AG04450 (cell line): ENCODE results near the gene BNC2. TPM values are rescaled to one million over a fixed set of nuclear protein-coding genes. Genes with fewer than 3 reads are reported as not detected.

Experiments used
- CTCF ChIA-PET: fragments of 300-600, 350-600 bp; formaldehyde crosslinking; extraction: SDS; loops from one replicate; lab custom pipeline; 2022; ENCODE audit warnings: antibody characterized with exemption, inconsistent platforms; lab: Charles Lee
- POLR2A ChIA-PET: fragments of 350-600 bp; formaldehyde crosslinking; extraction: SDS; loops from one replicate; lab custom pipeline; 2021; ENCODE audit warnings: antibody characterized with exemption, inconsistent platforms; lab: Yijun Ruan, JAX
- DNase-seq: peaks from one replicate; pipeline ENCODE4 v3.0.0-alpha.2; 2011; ENCODE audit warnings: low read depth, low spot score
- H3K27ac ChIP-seq: one replicate; pipeline ENCODE4 v1.5.1; 2012; ENCODE audit warnings: low read depth, low read length, control low read depth
- H3K27me3 ChIP-seq: one replicate; pipeline ENCODE4 v1.6.0; 2012; ENCODE audit warnings: low read length; ENCODE audit not compliant: control insufficient read depth, insufficient read depth
- H3K4me3 ChIP-seq: 2 replicates; pipeline ENCODE4 v1.5.1; 2011; ENCODE audit warnings: mild to moderate bottlenecking, low read depth, low read length, control low read depth
- H3K9me3 ChIP-seq: 2 replicates; pipeline ENCODE4 v1.5.1; 2012; ENCODE audit warnings: low read length; ENCODE audit not compliant: control insufficient read depth, insufficient read depth
- polyA plus RNA-seq: library from polyadenylated mRNA; depleted of rRNA; stranded (reverse); fragments of >200 nt; gene quantifications from 2 replicates; pipeline ENCODE4 v1.2.3, GENCODE V29; 2011
- TF ChIP-seq, protein P1 (sequence below): IDR thresholded peaks from 2 replicates; pipeline ENCODE4 v1.5.1; 2011; ENCODE audit warnings: low read depth, low read length, control low read depth, inconsistent platforms

Gene BNC2
- polyA plus RNA-seq, 1 experiment, result 49.0 TPM

DNA sequence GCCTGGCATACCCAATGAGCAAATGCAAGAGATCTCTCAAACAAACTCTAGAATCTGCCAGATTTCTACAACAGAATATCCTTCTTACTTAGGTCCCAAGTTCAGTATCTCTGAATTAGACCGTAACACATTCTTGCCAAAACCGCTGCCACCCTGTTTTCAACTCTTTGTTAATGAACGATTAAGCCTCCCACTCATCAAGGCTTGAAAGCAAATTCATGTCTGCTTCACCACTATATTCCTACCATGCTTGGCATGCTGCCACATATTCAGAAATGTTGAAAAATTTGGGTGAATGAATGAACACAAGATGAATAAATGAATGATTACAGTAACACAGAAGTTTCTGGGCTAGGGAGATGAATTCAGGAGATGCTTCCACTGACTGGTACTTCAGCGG lies 119.9 kb downstream of the BNC2 start:
- ChIA-PET POLR2A (no interaction called here), CTCF (interaction anchor here (0.5 kb wide), 1 partner anchor 178 kb away, joined by 3 read pairs; no protein-coding TSS in a partner anchor)
- TF ChIP-seq, protein P1, sequence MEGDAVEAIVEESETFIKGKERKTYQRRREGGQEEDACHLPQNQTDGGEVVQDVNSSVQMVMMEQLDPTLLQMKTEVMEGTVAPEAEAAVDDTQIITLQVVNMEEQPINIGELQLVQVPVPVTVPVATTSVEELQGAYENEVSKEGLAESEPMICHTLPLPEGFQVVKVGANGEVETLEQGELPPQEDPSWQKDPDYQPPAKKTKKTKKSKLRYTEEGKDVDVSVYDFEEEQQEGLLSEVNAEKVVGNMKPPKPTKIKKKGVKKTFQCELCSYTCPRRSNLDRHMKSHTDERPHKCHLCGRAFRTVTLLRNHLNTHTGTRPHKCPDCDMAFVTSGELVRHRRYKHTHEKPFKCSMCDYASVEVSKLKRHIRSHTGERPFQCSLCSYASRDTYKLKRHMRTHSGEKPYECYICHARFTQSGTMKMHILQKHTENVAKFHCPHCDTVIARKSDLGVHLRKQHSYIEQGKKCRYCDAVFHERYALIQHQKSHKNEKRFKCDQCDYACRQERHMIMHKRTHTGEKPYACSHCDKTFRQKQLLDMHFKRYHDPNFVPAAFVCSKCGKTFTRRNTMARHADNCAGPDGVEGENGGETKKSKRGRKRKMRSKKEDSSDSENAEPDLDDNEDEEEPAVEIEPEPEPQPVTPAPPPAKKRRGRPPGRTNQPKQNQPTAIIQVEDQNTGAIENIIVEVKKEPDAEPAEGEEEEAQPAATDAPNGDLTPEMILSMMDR, result no peak
- no peak for DNase-seq
- Histone ChIP-seq H3K27ac (no peak overlapping the region), H3K9me3 (no peaks in the 10 kb centered on the region), H3K4me3 (no peak overlapping the region), H3K27me3 (no peaks in the 10 kb centered on the region)

GRCh38 chr9:16745359-16745758 lies 125.1 kb downstream of the BNC2 start:
- Histone ChIP-seq H3K27ac (no peak overlapping the region), H3K9me3 (no peaks in the 10 kb centered on the region), H3K4me3 (no peak overlapping the region), H3K27me3 (no peaks in the 10 kb centered on the region)
- TF ChIP-seq, protein P1, result no peak
- DNase-seq, result no peak
- ChIA-PET CTCF (no interaction called here), POLR2A (no interaction called here)

- no peaks in the 10 kb centered on the region for H3K9me3 ChIP-seq
- ChIA-PET POLR2A (no interaction called here), CTCF (no interaction called here)
- no peak overlapping the region for H3K27ac ChIP-seq
- no peaks in the 10 kb centered on the region for H3K27me3 ChIP-seq
- H3K4me3 ChIP-seq, result no peak overlapping the region
- DNase-seq, result no peak
- TF ChIP-seq, protein P1, result no peak
Observed at GRCh38 chr9:16744394-16744793, 126.1 kb downstream of the BNC2 start.

GRCh38 chr9:16743375-16743774 lies 127.1 kb downstream of the BNC2 start:
- TF ChIP-seq, protein P1, result no peak
- DNase-seq, result no peak
- CTCF ChIA-PET, result no interaction called here
- Histone ChIP-seq H3K9me3 (no peaks in the 10 kb centered on the region), H3K4me3 (no peak overlapping the region), H3K27me3 (no peaks in the 10 kb centered on the region), H3K27ac (no peak overlapping the region)
- POLR2A ChIA-PET, result no interaction called here

- Histone ChIP-seq H3K9me3 (no peaks in the 10 kb centered on the region), H3K27me3 (no peaks in the 10 kb centered on the region), H3K27ac (no peak overlapping the region), H3K4me3 (no peak overlapping the region)
- POLR2A ChIA-PET, result no interaction called here
- TF ChIP-seq, protein P1, result no peak
- no peak for DNase-seq
- CTCF ChIA-PET, result interaction anchor here (1.2 kb wide), 1 partner anchor 382 kb away, joined by 3 read pairs; no protein-coding TSS in a partner anchor
Observed at GRCh38 chr9:16735001-16735400, 135.5 kb downstream of the BNC2 start.
